Neural progenitor cell (in vitro differentiated cells): ENCODE measurements around the gene ERI2. TPM values are rescaled to one million over a fixed set of nuclear protein-coding genes. Genes with fewer than 3 reads are reported as not detected.
"Not testable (repeated sequence)": the region's sequence is repeated elsewhere in the genome, so short reads cannot be mapped to it uniquely, and the experiment has no call there.

Source experiments
- DNase-seq: peaks from one replicate; pipeline ENCODE4 v3.0.0-alpha.2; 2016; ENCODE audit warnings: low spot score
- H2AFZ ChIP-seq: fragments of 200-600 bp; sonication (generic); replicated peaks from 2 replicates; pipeline ENCODE4 v1.6.1; 2016; ENCODE audit warnings: antibody characterized with exemption
- H3F3A ChIP-seq: fragments of 200-600 bp; sonication (generic); 2 replicates; pipeline ENCODE4 v1.6.1; 2016; ENCODE audit warnings: antibody characterized with exemption, low read depth
- H3K27ac ChIP-seq: fragments of 200-600 bp; sonication (generic); 2 replicates; pipeline ENCODE4 v1.5.1; 2016; ENCODE audit warnings: mild to moderate bottlenecking
- H3K27me3 ChIP-seq: fragments of 200-600 bp; sonication (generic); 2 replicates; pipeline ENCODE4 v1.6.1; 2016; ENCODE audit warnings: mild to moderate bottlenecking, moderate library complexity
- H3K36me3 ChIP-seq: fragments of 200-600 bp; sonication (generic); 2 replicates; pipeline ENCODE4 v1.5.1; 2016
- H3K4me1 ChIP-seq: fragments of 200-600 bp; sonication (generic); 2 replicates; pipeline ENCODE4 v1.6.1; 2016; ENCODE audit warnings: mixed run types
- H3K4me2 ChIP-seq: fragments of 200-600 bp; sonication (generic); 2 replicates; pipeline ENCODE4 v1.6.1; 2016
- H3K4me3 ChIP-seq: fragments of 200-600 bp; sonication (generic); 2 replicates; pipeline ENCODE4 v1.5.1; 2016
- H3K79me2 ChIP-seq: fragments of 200-600 bp; sonication (generic); 2 replicates; pipeline ENCODE4 v1.6.1; 2016; ENCODE audit warnings: low read depth
- H3K9ac ChIP-seq: fragments of 200-600 bp; sonication (generic); 2 replicates; pipeline ENCODE4 v1.6.1; 2016
- H3K9me3 ChIP-seq: fragments of 200-600 bp; sonication (generic); 2 replicates; pipeline ENCODE4 v1.5.1; 2016; ENCODE audit warnings: low read depth
- H4K20me1 ChIP-seq: fragments of 200-600 bp; sonication (generic); 2 replicates; pipeline ENCODE4 v1.6.1; 2016; ENCODE audit warnings: low read depth
- H3K27ac Mint-ChIP-seq: 3 replicates; pipeline ENCODE4 v1.8.0; 2021; ENCODE audit warnings: mixed read lengths
- H3K27me3 Mint-ChIP-seq: 2 replicates; pipeline ENCODE4 v1.8.0; 2022; ENCODE audit warnings: low read depth, mild to moderate bottlenecking, inconsistent platforms, moderate library complexity, mixed read lengths; ENCODE audit not compliant: insufficient read depth
- H3K36me3 Mint-ChIP-seq: 3 replicates; pipeline ENCODE4 v1.8.0; 2021; ENCODE audit warnings: mixed read lengths
- H3K4me1 Mint-ChIP-seq: 3 replicates; pipeline ENCODE4 v1.8.0; 2021; ENCODE audit warnings: mixed read lengths
- H3K4me3 Mint-ChIP-seq: 3 replicates; pipeline ENCODE4 v1.8.0; 2021; ENCODE audit warnings: mild to moderate bottlenecking, moderate library complexity, mixed read lengths
- H3K9me3 Mint-ChIP-seq: 3 replicates; pipeline ENCODE4 v1.8.0; 2020; ENCODE audit warnings: mixed read lengths
- EZH2 ChIP-seq: fragments of 200-600 bp; sonication (generic); IDR thresholded peaks from 2 replicates; pipeline ENCODE4 v1.6.1; 2017; ENCODE audit warnings: antibody characterized with exemption, mild to moderate bottlenecking, moderate library complexity
- EZH2phosphoT487 ChIP-seq: fragments of 200-600 bp; sonication (generic); IDR thresholded peaks from 2 replicates; pipeline ENCODE4 v1.6.1; 2017; ENCODE audit warnings: antibody characterized with exemption
- total RNA-seq: library from RNA; depleted of rRNA; stranded (reverse); fragments of >200 nt; gene quantifications from 2 replicates; pipeline ENCODE4 v1.2.3, GENCODE V29; 2015; ENCODE audit warnings: low replicate concordance
- TF ChIP-seq, protein P1 (sequence below): fragments of 200-600 bp; sonication (generic); IDR thresholded peaks from 2 replicates; pipeline ENCODE4 v1.5.1; 2017; ENCODE audit warnings: antibody characterized with exemption, mild to moderate bottlenecking

The ERI2 gene
- total RNA-seq, 1 donor from 2014 or later: 56.4 TPM

- no peak overlapping the region for H3K9ac ChIP-seq
- no peaks in the 10 kb centered on the region for H3K27me3 ChIP-seq
- no peak for TF ChIP-seq EZH2phosphoT487
- TF ChIP-seq EZH2: no peak
- TF ChIP-seq, protein P1, sequence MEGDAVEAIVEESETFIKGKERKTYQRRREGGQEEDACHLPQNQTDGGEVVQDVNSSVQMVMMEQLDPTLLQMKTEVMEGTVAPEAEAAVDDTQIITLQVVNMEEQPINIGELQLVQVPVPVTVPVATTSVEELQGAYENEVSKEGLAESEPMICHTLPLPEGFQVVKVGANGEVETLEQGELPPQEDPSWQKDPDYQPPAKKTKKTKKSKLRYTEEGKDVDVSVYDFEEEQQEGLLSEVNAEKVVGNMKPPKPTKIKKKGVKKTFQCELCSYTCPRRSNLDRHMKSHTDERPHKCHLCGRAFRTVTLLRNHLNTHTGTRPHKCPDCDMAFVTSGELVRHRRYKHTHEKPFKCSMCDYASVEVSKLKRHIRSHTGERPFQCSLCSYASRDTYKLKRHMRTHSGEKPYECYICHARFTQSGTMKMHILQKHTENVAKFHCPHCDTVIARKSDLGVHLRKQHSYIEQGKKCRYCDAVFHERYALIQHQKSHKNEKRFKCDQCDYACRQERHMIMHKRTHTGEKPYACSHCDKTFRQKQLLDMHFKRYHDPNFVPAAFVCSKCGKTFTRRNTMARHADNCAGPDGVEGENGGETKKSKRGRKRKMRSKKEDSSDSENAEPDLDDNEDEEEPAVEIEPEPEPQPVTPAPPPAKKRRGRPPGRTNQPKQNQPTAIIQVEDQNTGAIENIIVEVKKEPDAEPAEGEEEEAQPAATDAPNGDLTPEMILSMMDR: no peak
- H3K4me3 ChIP-seq: no peak overlapping the region
- no peaks in the 10 kb centered on the region for H3K79me2 ChIP-seq
- no peaks in the 10 kb centered on the region for H3K36me3 Mint-ChIP-seq
- H2AFZ ChIP-seq: no peak overlapping the region
- H3K36me3 ChIP-seq: no peaks in the 10 kb centered on the region
- H3K9me3 ChIP-seq: peaks cover 4% of the 10 kb centered on the region
- peaks cover 8% of the 10 kb centered on the region for H3K9me3 Mint-ChIP-seq
- H3K27ac ChIP-seq: no peak overlapping the region
- no peaks in the 10 kb centered on the region for H3K4me1 ChIP-seq
- no peaks in the 10 kb centered on the region for H3F3A ChIP-seq
- H3K4me3 Mint-ChIP-seq: no peak overlapping the region
- no peak for DNase-seq
- peaks cover 4% of the 10 kb centered on the region for H3K27me3 Mint-ChIP-seq
- H4K20me1 ChIP-seq: no peaks in the 10 kb centered on the region
- H3K27ac Mint-ChIP-seq: no peak overlapping the region
- peaks cover 5% of the 10 kb centered on the region for H3K4me1 Mint-ChIP-seq
- no peak overlapping the region for H3K4me2 ChIP-seq
Measured at GRCh38 chr16:20760346-20760745, 45.9 kb downstream of the ERI2 start.

DNA sequence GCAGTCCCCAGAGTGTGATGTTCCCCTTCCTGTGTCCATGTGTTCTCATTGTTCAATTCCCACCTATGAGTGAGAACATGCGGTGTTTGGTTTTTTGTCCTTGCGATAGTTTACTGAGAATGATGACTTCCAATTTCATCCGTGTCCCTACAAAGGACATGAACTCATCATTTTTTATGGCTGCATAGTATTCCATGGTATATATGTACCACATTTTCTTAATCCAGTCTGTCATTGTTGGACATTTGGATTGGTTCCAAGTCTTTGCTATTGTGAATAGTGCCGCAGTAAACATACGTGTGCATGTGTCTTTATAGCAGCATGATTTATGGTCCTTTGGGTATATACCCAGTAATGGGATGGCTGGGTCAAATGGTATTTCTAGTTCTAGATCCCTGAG is 50.5 kb downstream of the ERI2 start:
- not testable (repeated sequence) for H3K27ac Mint-ChIP-seq, H3K4me3 ChIP-seq, H3F3A ChIP-seq, H3K36me3 ChIP-seq, H2AFZ ChIP-seq, H3K4me3 Mint-ChIP-seq, H3K27me3 ChIP-seq, H3K27ac ChIP-seq, H3K4me2 ChIP-seq, H3K9ac ChIP-seq, DNase-seq, H3K4me1 Mint-ChIP-seq, H3K79me2 ChIP-seq, H3K4me1 ChIP-seq, H3K27me3 Mint-ChIP-seq, H3K9me3 ChIP-seq, H3K36me3 Mint-ChIP-seq, H3K9me3 Mint-ChIP-seq, H4K20me1 ChIP-seq

DNA sequence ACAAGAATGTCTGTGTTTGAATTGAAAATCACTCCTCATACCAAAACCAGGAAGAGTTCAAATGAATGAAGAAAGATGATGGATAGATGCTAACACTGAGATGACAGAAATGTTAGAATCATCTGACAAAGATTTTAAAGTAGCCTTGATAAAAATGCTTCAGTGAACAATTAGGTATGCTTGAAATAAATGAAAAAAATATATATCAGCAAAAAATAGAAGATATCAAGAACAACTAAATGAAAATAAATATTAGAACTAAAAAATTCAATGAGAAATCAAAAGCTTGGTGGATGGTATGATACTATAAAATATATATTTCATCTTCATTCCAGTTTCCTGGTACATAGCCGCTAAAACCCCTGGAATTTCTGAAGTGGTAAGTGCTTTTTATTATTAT is 51.0 kb downstream of the ERI2 start:
- Histone ChIP-seq H3K4me2 (no peak overlapping the region), H4K20me1 (no peaks in the 10 kb centered on the region), H3K4me3 (no peak overlapping the region), H2AFZ (no peak overlapping the region), H3K27ac (no peak overlapping the region), H3K79me2 (no peaks in the 10 kb centered on the region), H3K36me3 (no peaks in the 10 kb centered on the region), H3K27me3 (no peaks in the 10 kb centered on the region), H3K4me1 (no peaks in the 10 kb centered on the region), H3K9me3 (no peaks in the 10 kb centered on the region), H3F3A (no peaks in the 10 kb centered on the region), H3K9ac (no peak overlapping the region)
- no peak overlapping the region for H3K27ac Mint-ChIP-seq
- H3K36me3 Mint-ChIP-seq: no peaks in the 10 kb centered on the region
- no peak for TF ChIP-seq EZH2
- TF ChIP-seq EZH2phosphoT487: no peak
- TF ChIP-seq, protein P1: no peak
- H3K4me3 Mint-ChIP-seq: no peak overlapping the region
- DNase-seq: no peak
- H3K4me1 Mint-ChIP-seq: no peaks in the 10 kb centered on the region
- H3K9me3 Mint-ChIP-seq: no peaks in the 10 kb centered on the region
- no peaks in the 10 kb centered on the region for H3K27me3 Mint-ChIP-seq

DNA sequence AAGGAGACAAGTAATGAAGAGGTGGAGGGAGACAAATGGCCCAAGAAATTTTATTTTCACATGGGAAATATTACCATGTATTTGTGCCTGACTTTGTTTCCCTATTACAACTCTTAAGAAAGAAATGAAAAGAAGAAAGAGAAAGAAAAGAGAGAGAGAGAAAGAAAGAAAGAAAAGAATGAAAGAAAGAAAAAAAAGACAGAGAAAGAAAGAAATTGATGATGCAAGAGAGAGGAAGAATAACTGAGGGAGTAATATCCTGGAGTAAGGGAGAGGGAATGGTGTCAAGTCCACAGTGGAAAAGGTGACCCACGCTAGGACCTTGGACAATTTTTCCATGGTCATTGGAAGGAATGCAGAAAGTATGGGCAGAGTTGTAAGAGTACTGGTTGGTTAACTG is 52.5 kb downstream of the ERI2 start:
- Histone ChIP-seq H3K36me3 (no peaks in the 10 kb centered on the region), H3K4me2 (no peak overlapping the region), H4K20me1 (no peaks in the 10 kb centered on the region), H3K27me3 (no peaks in the 10 kb centered on the region), H3K9ac (no peak overlapping the region), H3F3A (no peaks in the 10 kb centered on the region), H3K9me3 (no peaks in the 10 kb centered on the region), H3K27ac (no peak overlapping the region), H3K4me3 (no peak overlapping the region), H2AFZ (no peak overlapping the region), H3K79me2 (no peaks in the 10 kb centered on the region), H3K4me1 (no peaks in the 10 kb centered on the region)
- TF ChIP-seq, protein P1: no peak
- TF ChIP-seq EZH2phosphoT487 (no peak), EZH2 (no peak)
- H3K27ac Mint-ChIP-seq: no peak overlapping the region
- H3K27me3 Mint-ChIP-seq: no peaks in the 10 kb centered on the region
- no peak for DNase-seq
- H3K36me3 Mint-ChIP-seq: no peaks in the 10 kb centered on the region
- no peaks in the 10 kb centered on the region for H3K4me1 Mint-ChIP-seq
- H3K9me3 Mint-ChIP-seq: no peaks in the 10 kb centered on the region
- H3K4me3 Mint-ChIP-seq: no peak overlapping the region
